WERI-Rb-1 (cell line): Measurements from ENCODE around the gene STAU1.
"Not testable (repeated sequence)": the region's sequence is repeated elsewhere in the genome, so short reads cannot be mapped to it uniquely, and the experiment has no call there.

Source experiments
- DNase-seq: peaks from one replicate; pipeline ENCODE4 v3.0.0-alpha.2; 2020
- H3K27ac ChIP-seq: fragments of 250-450 bp; sonication (Bioruptor Pico); 2 replicates; pipeline ENCODE4 v1.5.1; 2020; ENCODE audit warnings: mild to moderate bottlenecking, moderate library complexity
- H3K27me3 ChIP-seq: fragments of 250-450 bp; sonication (Bioruptor Pico); 2 replicates; pipeline ENCODE4 v1.5.1; 2021; ENCODE audit warnings: mild to moderate bottlenecking, low read depth, moderate library complexity; ENCODE audit not compliant: insufficient read depth, severe bottlenecking
- H3K36me3 ChIP-seq: fragments of 250-450 bp; sonication (Bioruptor Pico); 2 replicates; pipeline ENCODE4 v1.5.1; 2020; ENCODE audit warnings: mild to moderate bottlenecking, moderate library complexity
- H3K4me3 ChIP-seq: 2 replicates; pipeline ENCODE4 v1.5.1; 2011; ENCODE audit warnings: low read depth, mild to moderate bottlenecking, control low read depth, low read length
- H3K9me3 ChIP-seq: fragments of 250-450 bp; sonication (Bioruptor Pico); 2 replicates; pipeline ENCODE4 v1.5.1; 2021; ENCODE audit warnings: mild to moderate bottlenecking, moderate library complexity; ENCODE audit not compliant: severe bottlenecking
- CTCF ChIP-seq: IDR thresholded peaks from 2 replicates; pipeline ENCODE4 v1.5.1; 2011; ENCODE audit warnings: low read depth, mild to moderate bottlenecking, control low read depth, inconsistent platforms, low read length

STAU1 gene

GRCh38 chr20:49140834-49141233 lies 47.3 kb downstream of the STAU1 start:
- DNase-seq: no peak
- H3K27me3 ChIP-seq: no peaks in the 10 kb centered on the region
- no peak overlapping the region for H3K4me3 ChIP-seq
- H3K36me3 ChIP-seq: peaks cover 31% of the 10 kb centered on the region
- no peak for TF ChIP-seq CTCF
- no peak overlapping the region for H3K27ac ChIP-seq
- H3K9me3 ChIP-seq: no peaks in the 10 kb centered on the region

GRCh38 chr20:49140411-49140810 lies 47.7 kb downstream of the STAU1 start:
- no peak for DNase-seq
- Histone ChIP-seq H3K27me3 (no peaks in the 10 kb centered on the region), H3K9me3 (no peaks in the 10 kb centered on the region), H3K4me3 (no peak overlapping the region), H3K27ac (no peak overlapping the region), H3K36me3 (peaks cover 31% of the 10 kb centered on the region)
- no peak for TF ChIP-seq CTCF

GRCh38 chr20:49138431-49138830 lies 49.7 kb downstream of the STAU1 start:
- no peaks in the 10 kb centered on the region for H3K27me3 ChIP-seq
- H3K9me3 ChIP-seq: no peaks in the 10 kb centered on the region
- H3K27ac ChIP-seq: no peak overlapping the region
- no peak for DNase-seq
- TF ChIP-seq CTCF: no peak
- no peak overlapping the region for H3K4me3 ChIP-seq
- peaks cover 30% of the 10 kb centered on the region for H3K36me3 ChIP-seq

GRCh38 chr20:49136817-49137571 lies 51.1 kb downstream of the STAU1 start:
- no peak overlapping the region for H3K4me3 ChIP-seq
- H3K9me3 ChIP-seq: no peaks in the 10 kb centered on the region
- no peak overlapping the region for H3K27ac ChIP-seq
- peaks cover 37% of the 10 kb centered on the region for H3K36me3 ChIP-seq
- TF ChIP-seq CTCF: no peak
- no peak for DNase-seq
- H3K27me3 ChIP-seq: no peaks in the 10 kb centered on the region

- H3K27me3 ChIP-seq, H3K4me3 ChIP-seq, H3K9me3 ChIP-seq, H3K27ac ChIP-seq, DNase-seq: not testable (repeated sequence)
- peaks cover 50% of the 10 kb centered on the region for H3K36me3 ChIP-seq
These were observed 53.3 kb downstream of the STAU1 start for GRCh38 chr20:49134797-49135196.

GRCh38 chr20:49133571-49133970 lies 54.6 kb downstream of the STAU1 start:
- TF ChIP-seq CTCF: no peak
- Histone ChIP-seq H3K27ac (no peak overlapping the region), H3K4me3 (no peak overlapping the region), H3K9me3 (no peaks in the 10 kb centered on the region), H3K27me3 (no peaks in the 10 kb centered on the region), H3K36me3 (peaks cover 45% of the 10 kb centered on the region)
- no peak for DNase-seq
